Right lobe of liver (tissue), 4 donors: ENCODE data around the gene NKAPD1.

Experiments used
- CTCF ChIP-seq, 4 donors: fragments of 200-600 bp in 3 of 4; fragments of 450-650 bp in 1 of 4; IDR thresholded peaks; one replicate each; pipeline versions ENCODE4 v1.5.1 to v1.8.0; 2016 to 2022; ENCODE audit warnings: antibody characterized with exemption in 4 of 4, mild to moderate bottlenecking in 2 of 4
- POLR2A ChIP-seq: fragments of 450-650 bp; IDR thresholded peaks from one replicate; pipeline ENCODE4 v1.6.1; 2017; ENCODE audit warnings: antibody characterized with exemption, mild to moderate bottlenecking
- donor health status: DM: no; HTN: no; CAD: no.
- donor health status: DM: no; HTN: no; CAD: no.
- donor health status: DM: no; HTN: yes; CAD: no.

GRCh38 chr11:112086422-112087191, 12.5 kb downstream of the NKAPD1 start, which contains the start of the genes SDHD and TIMM8B:
- peak in 3 of 4 donors; percentile 11 to 24 (median 18) for TF ChIP-seq CTCF (IDR thresholded peaks at IDR 0.05)
- peak; percentile 63 for TF ChIP-seq POLR2A
